GM21367 (cell line): Measurements from ENCODE around the gene NLK.
"Not testable (repeated sequence)": the region's sequence is repeated elsewhere in the genome, so short reads cannot be mapped to it uniquely, and the experiment has no call there.

ENCODE experiments used
- ATAC-seq: cut with Tn5 transposase; IDR thresholded peaks from one replicate; pipeline ENCODE4 v1.9.1; 2021; ENCODE audit not compliant: unreplicated experiment

The NLK gene

DNA sequence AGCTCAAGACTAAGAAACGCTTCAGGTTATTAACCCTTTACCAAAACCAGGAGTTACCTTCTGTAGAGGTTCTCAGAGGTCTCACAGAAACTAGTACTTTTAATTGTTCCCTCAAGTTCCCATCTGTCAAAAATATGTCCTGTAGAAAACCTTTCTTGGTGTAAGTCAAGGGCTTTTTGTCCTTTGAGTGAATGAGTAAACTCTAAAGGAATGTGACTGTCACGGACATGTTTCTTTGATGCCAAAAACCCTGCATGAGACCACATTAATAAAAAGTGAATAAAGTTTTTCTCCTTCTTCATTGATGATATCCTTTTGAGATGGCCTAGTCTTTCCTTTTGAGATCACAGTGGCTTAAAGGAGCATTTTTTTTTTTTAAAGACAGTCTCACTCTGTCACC is 102.9 kb downstream of the NLK start:
- no peak for ATAC-seq

DNA sequence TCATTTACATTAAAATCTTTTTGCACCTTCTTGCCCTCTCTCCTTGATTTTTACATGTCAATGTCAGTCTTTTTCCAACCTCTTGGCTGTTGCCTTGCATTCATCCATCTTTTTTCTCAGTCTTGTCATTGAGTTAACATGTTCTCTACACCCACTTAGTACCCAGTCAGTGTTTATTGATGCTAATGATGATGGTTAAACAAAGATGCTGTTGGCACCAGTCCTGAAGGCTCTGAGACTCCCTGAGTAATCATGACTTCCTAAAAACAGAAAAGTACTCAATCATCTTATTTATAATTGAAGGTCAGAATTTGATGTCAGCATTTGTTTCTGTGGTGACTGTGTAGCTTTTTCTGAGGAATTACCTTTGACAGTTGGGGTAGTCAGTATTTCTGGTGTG is 104.5 kb downstream of the NLK start:
- no peak for ATAC-seq

DNA sequence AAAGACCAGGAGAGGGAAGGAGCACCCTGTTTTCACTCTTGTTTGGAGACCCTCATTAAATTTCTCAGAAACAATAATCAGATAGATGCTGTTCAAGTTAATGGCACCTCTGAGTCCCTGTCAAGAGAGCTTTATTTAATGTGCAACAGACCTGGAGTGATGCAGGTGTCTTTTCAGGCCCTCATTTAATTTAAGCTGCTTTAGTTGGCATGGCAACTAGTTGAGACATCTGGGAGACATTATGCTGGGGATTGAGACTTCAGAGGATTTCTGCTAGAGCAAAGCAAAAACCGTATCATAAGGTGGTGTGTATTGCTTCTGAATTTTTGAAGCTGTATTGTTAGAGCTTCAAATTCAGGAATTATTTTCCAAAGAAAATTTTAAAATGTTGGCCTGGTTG is 108.5 kb downstream of the NLK start:
- no peak for ATAC-seq

DNA sequence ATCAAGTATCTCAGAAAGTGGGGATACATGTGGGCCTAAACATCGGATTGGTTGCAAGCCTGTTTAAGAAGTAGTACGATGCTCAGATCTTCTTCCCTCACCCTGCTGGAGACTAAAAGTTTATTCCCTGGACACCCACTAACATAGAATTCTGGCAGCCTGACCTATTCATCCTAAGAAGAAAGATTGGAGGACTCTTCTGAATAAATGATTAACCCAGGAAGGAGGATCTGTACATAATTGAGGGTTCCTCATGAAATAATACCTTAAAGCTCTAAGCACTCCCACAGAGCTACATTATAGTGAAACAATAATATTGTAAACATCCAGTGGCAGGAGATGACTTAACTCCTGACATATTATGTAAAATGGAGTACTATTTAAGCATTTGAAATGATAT is 111.7 kb downstream of the NLK start:
- no peak for ATAC-seq

DNA sequence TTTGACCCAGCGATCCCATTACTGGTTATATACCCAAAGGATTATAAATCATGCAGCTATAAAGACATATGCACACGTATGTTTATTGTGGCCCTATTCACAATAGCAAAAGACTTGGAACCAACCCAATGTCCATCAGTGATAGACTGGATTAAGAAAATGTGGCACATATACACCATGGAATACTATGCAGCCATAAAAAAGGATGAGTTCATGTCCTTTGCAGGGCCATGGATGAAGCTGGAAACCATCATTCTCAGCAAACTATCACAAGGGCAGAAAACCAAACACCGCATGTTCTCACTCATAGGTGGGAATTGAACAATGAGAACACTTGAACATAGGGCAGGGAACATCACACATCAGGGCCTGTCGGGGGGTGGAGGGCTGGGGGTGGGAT is 112.9 kb downstream of the NLK start:
- ATAC-seq, result not testable (repeated sequence)

DNA sequence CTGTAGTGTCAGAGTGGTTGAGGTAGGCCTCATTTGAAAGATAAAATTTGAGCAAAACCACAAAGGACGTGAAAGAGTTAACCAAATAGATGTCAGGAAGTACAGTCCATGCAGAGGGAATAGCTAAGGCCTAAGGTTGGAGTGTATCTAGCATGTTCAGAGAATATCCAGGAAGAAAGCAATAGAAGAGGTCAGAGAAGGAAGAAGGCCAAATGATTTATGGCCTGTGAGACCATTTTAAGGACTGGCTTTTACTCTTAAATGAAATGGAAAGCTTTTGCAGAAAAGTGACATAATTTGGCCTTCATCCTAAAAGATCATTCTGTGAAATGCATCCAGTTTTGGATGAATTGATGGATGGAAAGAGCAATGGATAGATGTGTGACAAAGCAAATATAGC is 116.5 kb downstream of the NLK start:
- ATAC-seq, result no peak

DNA sequence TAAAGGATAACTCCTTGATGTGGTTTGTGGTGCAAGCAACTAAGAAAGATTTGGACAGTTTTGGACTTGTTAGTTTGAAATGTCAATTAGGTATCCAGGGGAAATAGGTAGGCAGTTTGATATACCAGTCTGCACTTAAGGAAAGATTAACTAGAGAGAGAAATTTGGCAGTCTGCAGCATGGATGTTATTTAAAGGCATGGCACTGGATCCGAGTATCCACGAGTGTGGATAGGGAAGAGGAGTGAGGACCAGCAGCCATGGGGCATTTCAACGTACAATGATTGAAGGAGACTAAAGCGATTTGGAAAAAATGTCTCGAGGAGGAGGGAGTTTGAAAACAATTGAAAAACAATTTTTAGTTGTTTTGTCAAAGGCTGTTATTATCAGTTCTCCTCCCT is 117.4 kb downstream of the NLK start:
- no peak for ATAC-seq

DNA sequence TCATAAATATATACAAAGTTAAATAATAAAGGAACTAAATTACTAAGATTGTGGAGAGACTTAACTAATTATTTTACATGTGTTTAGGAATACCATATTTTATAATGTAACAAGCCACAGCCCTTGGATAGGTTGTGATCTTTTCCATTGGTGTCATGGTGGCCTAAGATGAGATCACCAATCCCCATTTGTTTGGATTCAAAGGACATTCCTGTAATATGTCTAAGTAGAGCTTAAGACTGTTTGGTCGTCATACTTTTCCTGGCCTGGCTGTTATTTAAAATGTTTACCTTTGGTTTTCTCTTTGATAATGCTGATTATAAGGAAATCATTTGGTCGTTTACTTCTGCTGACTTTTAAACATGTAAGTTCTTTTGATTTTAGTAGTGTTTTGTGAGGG is 118.1 kb downstream of the NLK start:
- no peak for ATAC-seq

DNA sequence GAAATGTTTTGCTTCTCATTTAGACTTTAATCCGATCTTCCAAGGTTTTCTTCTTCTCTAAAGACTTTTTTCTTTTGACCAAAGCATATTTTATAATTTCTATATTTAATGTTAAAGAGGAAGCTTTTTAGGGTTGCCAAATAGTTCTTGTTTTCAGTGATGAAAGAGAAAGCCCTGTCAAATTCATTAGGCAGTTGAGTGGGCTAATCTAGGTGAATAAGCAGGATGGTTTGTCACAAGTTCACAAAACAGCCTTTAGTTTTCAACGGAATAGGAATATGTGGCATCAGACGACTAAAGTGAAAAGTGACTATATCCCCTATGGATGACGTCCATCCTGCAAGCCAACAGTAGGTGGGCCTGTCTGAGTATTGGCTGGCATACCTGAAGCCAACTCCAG is 118.8 kb downstream of the NLK start:
- ATAC-seq, result no peak

DNA sequence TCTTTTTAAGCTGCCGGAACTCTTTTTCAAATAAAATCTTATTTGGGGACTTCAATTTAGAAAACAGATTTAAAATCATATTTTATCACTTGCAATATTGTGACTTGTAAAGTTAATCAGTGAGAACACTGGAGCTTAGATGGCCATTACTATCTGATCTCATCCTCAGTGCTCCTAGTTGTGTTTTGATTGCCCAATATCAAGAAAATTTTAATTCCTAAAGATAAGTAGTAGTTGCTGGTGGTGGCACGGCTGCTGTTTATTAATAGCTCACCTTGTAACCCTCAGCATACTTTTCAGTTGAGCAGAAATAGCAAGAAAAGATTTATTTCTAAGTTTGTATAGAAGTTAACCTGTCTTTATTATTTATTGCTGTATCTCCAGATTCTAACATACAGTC is 124.0 kb downstream of the NLK start:
- no peak for ATAC-seq

DNA sequence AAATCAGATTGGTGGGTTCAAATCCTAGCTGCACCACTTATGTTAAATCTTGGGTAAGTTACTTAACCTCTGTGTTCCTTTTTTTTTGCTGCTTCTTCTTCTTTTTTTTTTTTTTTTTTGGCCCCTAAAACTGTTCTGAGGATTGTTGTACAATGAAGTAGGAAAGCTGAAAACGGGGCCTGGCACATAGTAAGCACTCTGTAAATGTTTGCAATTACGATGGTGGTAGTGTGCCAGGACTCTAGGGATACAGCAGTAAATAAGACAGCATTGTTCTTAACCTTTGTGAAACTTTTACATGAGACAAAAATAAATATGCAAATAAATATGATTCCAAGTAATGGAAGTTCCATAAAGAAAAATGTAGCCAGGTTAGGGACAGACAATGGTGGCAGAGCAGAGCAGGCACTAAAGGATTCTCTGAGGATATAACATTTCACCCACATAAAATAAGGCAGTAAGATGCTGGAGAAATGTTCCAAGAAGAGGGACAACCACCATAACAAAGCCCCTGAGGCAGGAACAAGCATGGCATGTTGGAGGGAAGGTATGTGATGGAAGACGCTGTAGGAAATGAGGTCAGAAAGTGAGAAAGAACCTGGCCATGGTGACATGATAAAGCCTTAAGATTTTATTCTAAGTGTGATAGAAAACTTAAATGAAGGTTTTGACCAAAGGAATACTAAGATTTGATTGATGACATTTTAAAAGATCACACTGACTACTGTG is 127.3 kb downstream of the NLK start:
- ATAC-seq, result no peak

DNA sequence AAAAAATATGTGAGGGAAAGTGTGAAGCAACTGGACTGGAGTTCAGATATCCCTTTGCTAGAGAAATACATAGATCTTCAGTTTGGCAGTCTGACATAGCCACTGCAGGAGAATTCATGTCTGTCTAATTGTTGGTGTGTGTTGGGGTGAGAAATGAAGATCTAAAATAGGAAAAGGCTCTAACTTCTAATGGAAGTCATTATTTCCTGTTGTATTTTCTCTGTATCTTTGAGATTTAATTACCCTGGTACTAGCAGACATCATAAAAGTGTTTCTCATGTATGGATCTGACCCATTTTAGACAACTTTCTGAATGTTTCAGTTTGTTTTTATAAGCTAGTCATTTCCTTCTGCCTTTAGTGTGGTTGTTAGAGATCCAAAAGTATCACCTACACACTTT is 128.3 kb downstream of the NLK start:
- ATAC-seq, result no peak

DNA sequence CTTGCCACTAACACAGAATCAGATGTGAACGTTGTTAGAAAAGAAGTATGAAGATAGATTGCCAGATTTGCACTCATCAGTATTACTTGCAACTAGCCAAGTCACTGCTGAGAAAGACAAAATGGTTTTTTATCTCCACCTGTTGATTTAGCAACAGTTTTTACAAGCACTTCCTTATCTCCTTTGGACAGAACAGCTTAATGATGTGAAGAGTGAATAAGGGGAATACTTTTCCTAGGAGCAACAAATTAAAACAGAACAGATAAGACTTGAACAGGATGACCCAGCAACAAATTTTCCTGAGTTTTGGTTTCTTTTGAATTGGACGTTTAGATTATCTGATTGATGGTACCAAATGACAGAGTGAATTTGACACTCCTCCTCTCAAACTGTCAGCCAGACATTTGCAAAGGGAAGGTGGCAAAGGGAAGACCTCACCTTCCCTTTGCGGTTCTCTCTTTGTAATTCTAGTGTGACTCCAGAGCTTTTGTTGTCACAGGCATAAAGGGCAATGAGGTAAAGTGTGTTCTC is 130.6 kb downstream of the NLK start:
- no peak for ATAC-seq

DNA sequence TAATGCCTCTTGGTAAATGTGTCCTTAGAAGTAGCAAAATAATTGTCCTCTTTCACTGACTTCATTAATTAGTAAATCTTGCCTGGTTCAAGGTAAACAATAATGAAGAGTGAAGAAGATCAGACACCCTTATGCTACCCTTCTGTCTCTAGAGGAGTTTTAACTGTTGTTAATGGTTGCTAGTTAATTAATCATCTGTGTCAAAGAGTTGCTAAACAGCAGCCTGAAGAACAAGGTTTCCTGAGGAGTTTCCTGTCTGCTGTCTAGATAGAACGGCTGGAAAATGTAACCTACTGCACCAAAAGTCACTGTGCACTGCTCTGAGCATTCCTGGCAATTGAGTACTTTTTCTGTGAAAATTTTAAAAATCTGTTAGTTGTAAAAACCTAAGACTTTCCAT is 131.3 kb downstream of the NLK start:
- ATAC-seq, result no peak

DNA sequence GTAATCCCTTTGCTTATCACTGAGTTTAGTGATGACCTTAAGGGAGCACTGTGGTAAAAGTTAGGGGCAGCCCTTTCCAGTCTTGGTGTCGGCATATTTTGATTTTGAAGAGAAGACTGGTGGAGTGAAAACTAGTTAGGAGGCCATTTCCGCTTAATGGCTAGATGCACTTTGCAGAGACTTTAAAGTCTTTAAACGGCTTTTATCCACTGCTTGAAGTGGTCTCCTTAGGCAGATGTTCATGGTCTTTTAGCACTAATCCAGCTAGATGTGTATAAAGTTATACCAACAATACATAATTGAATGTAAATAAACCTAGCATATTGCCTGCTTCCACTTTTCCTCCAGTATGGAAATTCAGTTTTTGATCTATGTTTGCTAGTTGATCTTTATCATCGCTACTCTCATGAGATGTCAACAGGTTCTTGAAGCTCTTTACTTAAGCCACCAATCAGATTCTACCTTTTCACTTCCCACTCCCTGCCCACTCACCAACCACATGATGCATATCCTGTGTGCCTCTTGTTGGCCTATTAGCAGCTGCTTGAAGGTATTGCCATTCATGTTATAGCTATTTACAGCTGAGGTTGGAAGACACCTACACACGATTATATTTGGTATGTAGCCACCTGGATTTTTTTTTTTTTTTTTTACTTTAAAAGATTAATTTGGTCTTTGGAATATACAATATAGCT is 132.0 kb downstream of the NLK start:
- no peak for ATAC-seq

DNA sequence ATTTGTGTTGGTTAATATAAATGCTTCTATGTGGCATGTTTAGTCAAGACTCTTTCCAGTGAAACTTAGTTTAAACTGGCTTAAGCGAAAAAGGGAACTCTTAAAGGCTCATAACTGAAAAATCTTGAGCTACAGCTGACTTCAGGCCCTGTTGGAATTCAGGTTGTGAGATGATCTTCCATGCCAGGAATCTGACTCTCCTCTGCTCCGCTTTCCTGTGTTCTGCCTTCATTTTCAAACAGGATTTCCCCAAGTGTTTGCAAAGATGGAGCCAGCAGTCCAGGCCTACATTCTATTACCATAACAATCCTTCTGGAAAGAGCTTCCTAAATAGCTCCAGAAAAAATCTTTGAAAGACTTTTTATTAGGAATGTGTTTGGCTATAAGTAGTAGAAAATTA is 134.9 kb downstream of the NLK start:
- ATAC-seq, result no peak

DNA sequence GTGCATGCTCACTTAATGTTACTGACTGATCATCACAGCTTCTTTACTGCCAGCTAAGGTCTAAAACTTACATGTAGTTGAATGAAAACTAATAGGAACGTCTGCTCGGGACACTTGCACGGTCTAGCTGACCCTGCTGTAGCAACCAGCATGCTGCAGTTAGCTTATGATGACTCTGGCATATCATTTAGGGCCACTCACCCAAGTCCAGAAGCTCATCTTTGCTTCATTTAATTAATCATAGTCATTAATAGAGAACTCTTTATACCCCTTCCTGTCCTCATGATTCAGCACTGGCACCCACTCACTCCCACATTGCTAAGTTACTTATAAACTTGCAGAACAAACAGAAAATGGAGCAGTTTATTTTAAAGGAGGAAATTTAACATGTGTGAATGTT is 136.3 kb downstream of the NLK start:
- ATAC-seq, result no peak

DNA sequence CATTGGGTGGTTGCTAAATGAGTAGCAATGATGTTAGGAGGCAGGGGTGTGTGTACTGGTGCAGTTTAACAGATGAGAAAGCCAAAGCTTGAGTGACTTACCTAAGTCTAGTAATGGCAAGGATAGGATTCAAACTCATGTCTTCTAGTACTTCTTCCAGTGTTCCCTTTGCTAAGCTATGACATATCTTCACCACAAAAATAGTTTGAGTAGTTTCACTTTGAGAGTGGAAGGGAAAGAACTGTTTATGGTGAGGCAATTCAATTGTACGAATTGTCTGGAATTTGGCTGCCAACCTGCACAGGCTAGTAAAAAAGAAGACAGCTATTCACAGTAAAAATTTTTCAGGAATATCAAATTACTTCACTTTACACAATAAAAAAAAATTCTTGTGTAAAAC is 138.0 kb downstream of the NLK start:
- ATAC-seq, result no peak

DNA sequence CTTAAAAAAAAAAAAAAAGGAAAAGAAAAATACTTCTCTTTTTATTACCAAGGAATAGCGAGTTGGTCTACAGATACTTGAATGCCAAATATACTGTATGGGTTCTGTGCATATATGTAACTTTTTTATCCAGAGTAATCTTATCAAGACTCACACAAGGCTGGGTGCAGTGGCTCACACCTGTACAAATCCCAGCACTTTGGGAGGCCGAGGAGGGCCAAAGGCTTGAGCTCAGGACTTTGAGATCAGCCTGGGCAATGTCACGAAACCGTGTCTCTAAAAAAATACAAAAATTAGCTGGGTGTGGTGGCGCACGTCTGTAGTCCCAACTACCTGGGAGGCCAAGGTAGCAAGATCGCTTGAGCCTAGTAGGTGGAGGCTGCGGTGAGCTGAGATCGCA is 139.1 kb downstream of the NLK start:
- ATAC-seq, result no peak

DNA sequence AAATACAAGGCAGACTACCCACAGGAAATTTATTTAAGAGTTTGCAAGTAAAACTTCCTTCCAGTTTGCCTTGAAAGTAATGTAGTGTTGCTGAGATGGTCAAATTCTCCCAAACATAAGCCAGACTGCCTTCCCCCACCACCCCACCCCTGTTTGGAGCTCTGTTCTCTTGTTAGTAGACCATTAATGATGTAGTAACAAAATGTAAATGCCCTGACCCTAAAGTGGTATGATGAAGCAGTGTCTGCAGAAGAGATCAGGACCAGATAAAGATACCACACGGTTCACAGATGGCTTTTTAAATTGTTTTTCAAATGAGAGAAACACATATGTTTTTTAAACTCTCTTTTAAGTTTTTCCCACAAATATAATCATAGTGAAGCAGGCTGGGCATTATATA is 140.1 kb downstream of the NLK start:
- no peak for ATAC-seq

DNA sequence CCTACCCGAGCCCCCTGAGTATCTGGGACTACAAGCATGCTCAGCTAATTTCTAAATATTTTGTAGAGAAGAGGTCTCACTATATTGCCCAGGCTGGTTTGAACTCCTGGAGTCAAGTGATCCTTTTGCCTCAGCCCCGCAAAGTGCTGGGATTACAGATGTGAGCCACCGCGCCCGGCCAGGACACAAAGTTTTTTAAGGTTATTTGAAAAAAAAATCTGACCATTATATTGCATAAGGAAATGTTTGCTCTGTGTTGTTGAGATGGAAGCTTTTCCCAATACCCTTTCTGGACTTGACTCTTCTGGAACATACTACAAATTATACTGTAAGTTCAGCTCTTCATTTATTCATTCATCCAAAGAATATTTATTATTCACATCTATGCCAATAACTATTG is 143.2 kb downstream of the NLK start:
- ATAC-seq, result no peak

DNA sequence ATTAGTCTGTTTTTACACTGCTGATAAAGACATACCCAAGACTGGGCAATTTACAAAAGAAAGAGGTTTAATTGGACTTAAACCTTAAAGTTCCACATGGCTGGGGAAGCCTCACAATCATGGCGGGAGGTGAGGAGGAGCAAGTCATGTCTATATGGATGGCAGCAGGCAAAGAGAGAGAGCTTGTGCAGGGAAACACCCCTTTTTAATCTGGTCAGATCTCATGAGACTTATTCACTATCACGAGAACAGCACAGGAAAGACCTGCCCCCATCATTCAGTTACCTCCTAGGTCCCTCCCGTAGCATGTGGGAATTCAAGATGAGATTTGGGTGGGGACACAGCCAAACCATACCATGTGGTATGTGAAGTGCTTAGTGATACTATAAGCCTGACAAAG is 144.0 kb downstream of the NLK start:
- not testable (repeated sequence) for ATAC-seq

DNA sequence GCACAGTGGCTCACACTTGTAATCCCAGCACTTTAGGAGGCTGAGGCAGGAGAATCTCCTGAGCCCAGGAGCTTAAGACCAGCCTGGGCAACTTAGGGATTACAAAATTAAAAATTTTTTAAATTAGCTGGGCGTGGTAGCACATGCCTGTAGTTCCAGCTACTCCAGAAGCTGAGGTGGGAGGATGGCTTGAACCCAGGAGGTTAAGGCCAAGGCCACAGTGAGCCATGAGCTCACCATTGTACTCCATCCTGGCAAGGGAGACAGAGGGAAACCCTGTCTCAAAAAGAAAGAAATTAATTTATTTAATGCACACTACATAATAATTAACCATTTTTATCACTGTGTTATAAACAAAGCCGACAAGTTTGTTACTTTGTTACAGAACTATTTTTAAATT is 145.5 kb downstream of the NLK start:
- no peak for ATAC-seq
